Measurements from ENCODE around the gene CA6. TPM values are rescaled to one million over a fixed set of nuclear protein-coding genes. Genes with fewer than 3 reads are reported as not detected.
A peak's percentile ranks its signal among the peaks of the same experiment; 100 is the strongest.
"Not testable (repeated sequence)": the region's sequence is repeated elsewhere in the genome, so short reads cannot be mapped to it uniquely, and the experiment has no call there.

The CA6 gene
- total and polyA plus RNA-seq, 2 experiments from 2014 or later: not detected

DNA sequence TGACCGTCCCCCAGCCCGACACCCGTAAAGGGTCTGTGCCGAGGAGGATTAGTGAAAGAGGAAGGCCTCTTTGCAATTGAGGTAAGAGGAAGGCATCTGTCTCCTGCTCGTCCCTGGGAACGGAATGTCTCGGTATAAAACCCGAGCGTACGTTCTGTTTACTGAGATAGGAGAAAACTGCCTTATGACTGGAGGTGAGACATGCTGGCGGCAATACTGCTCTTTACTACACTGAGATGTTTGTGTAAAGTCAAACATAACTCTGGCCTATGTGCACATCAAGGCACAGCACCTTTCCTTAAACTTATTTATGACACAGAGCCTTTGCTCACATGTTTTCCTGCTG, 56.5 kb downstream of the CA6 start:
- WGBS, 2 experiments (ENCODE audit: low coverage in 1 of 2, low lambda C conversion rate in 2 of 2, missing lambda C conversion rate in 2 of 2): 84 to 87% methylated on average over 10 to 11 of the region's 11 CpGs
- H4K20me1 ChIP-seq (ENCODE audit: insufficient read depth); H3K27me3 ChIP-seq (replicated peaks; ENCODE audit: insufficient read depth); in situ Hi-C loops (cut with MboI); H3K27ac ChIP-seq; H3K4me3 ChIP-seq; H2AFZ ChIP-seq; H3K79me2 ChIP-seq (ENCODE audit: insufficient read depth); H3K36me3 ChIP-seq (ENCODE audit: low read depth); H3K9me2 ChIP-seq (ENCODE audit: insufficient read depth); DNase-seq; H3F3A ChIP-seq (ENCODE audit: insufficient read depth); H3K4me1 ChIP-seq (ENCODE audit: insufficient read depth); H3K9me3 ChIP-seq (ENCODE audit: low read depth); H3K9ac ChIP-seq; H3K4me2 ChIP-seq (ENCODE audit: unreplicated experiment): not testable (repeated sequence)

DNA sequence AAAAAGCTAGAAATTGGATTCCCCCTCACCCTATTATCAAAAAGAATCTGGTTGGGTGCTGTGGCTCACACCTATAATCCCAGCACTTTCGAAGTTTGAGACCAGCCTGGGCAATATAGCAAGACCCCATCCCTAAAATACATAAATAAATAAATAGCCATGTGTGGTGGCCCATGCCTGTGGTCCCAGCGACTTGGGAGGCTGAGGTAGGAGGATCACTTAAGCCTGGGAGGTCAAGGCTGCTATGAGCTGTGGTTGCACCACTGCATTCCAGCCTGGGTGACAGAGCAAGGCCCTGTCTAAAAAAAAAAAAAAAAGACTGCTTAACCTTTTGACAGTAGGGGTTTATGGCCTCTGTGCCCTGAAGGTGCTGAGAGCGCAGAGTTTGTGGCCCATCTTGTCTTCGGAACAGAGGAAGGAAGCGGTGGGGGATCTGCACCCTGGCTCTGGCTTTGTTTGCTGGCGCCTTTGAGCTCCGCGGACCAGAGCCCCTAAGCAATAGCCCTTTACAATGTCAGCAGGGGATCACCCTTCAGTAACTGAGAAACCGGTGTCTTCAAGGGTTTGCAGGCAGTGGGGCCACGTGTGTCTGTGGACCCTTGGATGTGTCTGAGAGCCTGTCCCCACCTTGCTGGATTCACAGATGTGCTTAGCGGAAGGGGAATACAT, 58.5 kb downstream of the CA6 start:
- 86% methylated on average over 11 of the region's 11 CpGs for WGBS, 2 experiments (ENCODE audit: low coverage in 1 of 2, low lambda C conversion rate in 2 of 2, missing lambda C conversion rate in 2 of 2)
- H3K36me3 ChIP-seq (ENCODE audit: low read depth): no peaks in the 10 kb centered on the region
- no peak for DNase-seq
- H3K9me3 ChIP-seq (ENCODE audit: low read depth): no peaks in the 10 kb centered on the region
- no peaks in the 10 kb centered on the region for H3K9me2 ChIP-seq (ENCODE audit: insufficient read depth)
- H3K9ac ChIP-seq: no peak overlapping the region
- no peak overlapping the region for H2AFZ ChIP-seq
- no peak overlapping the region for H3K4me2 ChIP-seq (ENCODE audit: unreplicated experiment)
- no peaks in the 10 kb centered on the region for H3K79me2 ChIP-seq (ENCODE audit: insufficient read depth)
- H4K20me1 ChIP-seq (ENCODE audit: insufficient read depth): no peaks in the 10 kb centered on the region
- H3K27ac ChIP-seq: no peak overlapping the region
- in situ Hi-C loops (cut with MboI): no loop called here
- TF ChIP-seq EZH2phosphoT487 (IDR thresholded peaks at IDR 0.05; ENCODE audit: insufficient read depth, low read depth) (no peak), EZH2 (IDR thresholded peaks at IDR 0.05; ENCODE audit: insufficient read depth, poor library complexity, severe bottlenecking) (no peak)
- no peak overlapping the region for H3K4me3 ChIP-seq
- no peaks in the 10 kb centered on the region for H3K27me3 ChIP-seq (replicated peaks; ENCODE audit: insufficient read depth)
- no peaks in the 10 kb centered on the region for H3K4me1 ChIP-seq (ENCODE audit: insufficient read depth)
- no peaks in the 10 kb centered on the region for H3F3A ChIP-seq (ENCODE audit: insufficient read depth)

- no peak overlapping the region for H3K9ac ChIP-seq
- H3K27ac ChIP-seq: no peak overlapping the region
- H3K27me3 ChIP-seq (replicated peaks; ENCODE audit: insufficient read depth): no peaks in the 10 kb centered on the region
- WGBS, 2 experiments (ENCODE audit: low coverage in 1 of 2, low lambda C conversion rate in 2 of 2, missing lambda C conversion rate in 2 of 2): 52% methylated on average over 22 of the region's 22 CpGs
- in situ Hi-C loops (cut with MboI): no loop called here
- no peak overlapping the region for H2AFZ ChIP-seq
- H3K4me3 ChIP-seq: no peak overlapping the region
- no peaks in the 10 kb centered on the region for H3K9me3 ChIP-seq (ENCODE audit: low read depth)
- H3K4me1 ChIP-seq (ENCODE audit: insufficient read depth): no peaks in the 10 kb centered on the region
- H3K36me3 ChIP-seq (ENCODE audit: low read depth): no peaks in the 10 kb centered on the region
- no peaks in the 10 kb centered on the region for H3K9me2 ChIP-seq (ENCODE audit: insufficient read depth)
- no peaks in the 10 kb centered on the region for H3K79me2 ChIP-seq (ENCODE audit: insufficient read depth)
- no peaks in the 10 kb centered on the region for H3F3A ChIP-seq (ENCODE audit: insufficient read depth)
- TF ChIP-seq EZH2 (IDR thresholded peaks at IDR 0.05; ENCODE audit: insufficient read depth, poor library complexity, severe bottlenecking) (no peak), EZH2phosphoT487 (IDR thresholded peaks at IDR 0.05; ENCODE audit: insufficient read depth, low read depth) (no peak)
- H3K4me2 ChIP-seq (ENCODE audit: unreplicated experiment): no peak overlapping the region
- DNase-seq: peak; percentile 91
- no peaks in the 10 kb centered on the region for H4K20me1 ChIP-seq (ENCODE audit: insufficient read depth)
These were observed 59.2 kb downstream of the CA6 start for GRCh38 chr1:9004700-9005394.

GRCh38 chr1:9005395-9005708, 59.7 kb downstream of the CA6 start:
- TF ChIP-seq EZH2phosphoT487 (IDR thresholded peaks at IDR 0.05; ENCODE audit: insufficient read depth, low read depth) (no peak), EZH2 (IDR thresholded peaks at IDR 0.05; ENCODE audit: insufficient read depth, poor library complexity, severe bottlenecking) (no peak)
- in situ Hi-C loops (cut with MboI): no loop called here
- Histone ChIP-seq H3K9me3 (ENCODE audit: low read depth) (no peaks in the 10 kb centered on the region), H3K36me3 (ENCODE audit: low read depth) (no peaks in the 10 kb centered on the region), H3K4me3 (no peak overlapping the region), H2AFZ (no peak overlapping the region), H3K4me2 (ENCODE audit: unreplicated experiment) (no peak overlapping the region), H3K9me2 (ENCODE audit: insufficient read depth) (no peaks in the 10 kb centered on the region), H3K79me2 (ENCODE audit: insufficient read depth) (no peaks in the 10 kb centered on the region), H3K9ac (no peak overlapping the region), H3K27me3 (replicated peaks; ENCODE audit: insufficient read depth) (no peaks in the 10 kb centered on the region), H3K4me1 (ENCODE audit: insufficient read depth) (no peaks in the 10 kb centered on the region), H3K27ac (no peak overlapping the region), H4K20me1 (ENCODE audit: insufficient read depth) (no peaks in the 10 kb centered on the region), H3F3A (ENCODE audit: insufficient read depth) (no peaks in the 10 kb centered on the region)
- DNase-seq: no peak
- 52 to 58% methylated on average over 8 of the region's 8 CpGs for WGBS, 2 experiments (ENCODE audit: low coverage in 1 of 2, low lambda C conversion rate in 2 of 2, missing lambda C conversion rate in 2 of 2)
